Measurements from ENCODE around the gene ESX1.
"Not testable (repeated sequence)": the region's sequence is repeated elsewhere in the genome, so short reads cannot be mapped to it uniquely, and the experiment has no call there.

ESX1 gene

GRCh38 chrX:104254442-104255115 is at the start of gene ESX1:
TSS of gene ESX1 (minus strand) at chrX:104254933. CDS start at chrX:104254849, 84 bp downstream.
- peak; percentile 22 for DNase-seq

- DNase-seq, result no peak
These were observed 40.9 kb upstream of the ESX1 start for GRCh38 chrX:104295636-104296035.

GRCh38 chrX:104288961-104289360 is 34.2 kb upstream of the ESX1 start:
- no peak for DNase-seq

- DNase-seq, result no peak
These were observed 33.5 kb upstream of the ESX1 start for GRCh38 chrX:104288269-104288668.

- DNase-seq, result no peak
These were observed 30.5 kb upstream of the ESX1 start for GRCh38 chrX:104285201-104285600.

- no peak for DNase-seq
These were observed 29.8 kb upstream of the ESX1 start for GRCh38 chrX:104284507-104284906.

GRCh38 chrX:104282166-104282725 is 27.5 kb upstream of the ESX1 start:
- no peak for DNase-seq

- DNase-seq, result no peak
These were observed 26.8 kb upstream of the ESX1 start for GRCh38 chrX:104281564-104281963.

- DNase-seq, result no peak
These were observed 25.9 kb upstream of the ESX1 start for GRCh38 chrX:104280609-104281008.

- peak; percentile 52 for DNase-seq
These were observed 16.3 kb upstream of the ESX1 start for GRCh38 chrX:104270916-104271512.

- no peak for DNase-seq
These were observed 15.5 kb upstream of the ESX1 start for GRCh38 chrX:104270212-104270611.

GRCh38 chrX:104255465-104255864 is 732 bp upstream of the ESX1 start:
- peak; percentile 1 for DNase-seq

GRCh38 chrX:104253567-104254441 is 929 bp downstream of the ESX1 start:
- DNase-seq, result peak; percentile 9

GRCh38 chrX:104250470-104250869 is 4.3 kb downstream of the ESX1 start:
- DNase-seq, result no peak

- DNase-seq, result not testable (repeated sequence)
These were observed 24.7 kb downstream of the ESX1 start for GRCh38 chrX:104230060-104230459.

GRCh38 chrX:104211187-104211586 is 43.5 kb downstream of the ESX1 start:
- DNase-seq, result no peak

GRCh38 chrX:104205548-104205947 is 49.2 kb downstream of the ESX1 start:
- DNase-seq, result no peak
